Measurements from ENCODE around the gene CFAP46.
"Not testable (repeated sequence)": the region's sequence is repeated elsewhere in the genome, so short reads cannot be mapped to it uniquely, and the experiment has no call there.

Gene CFAP46

DNA sequence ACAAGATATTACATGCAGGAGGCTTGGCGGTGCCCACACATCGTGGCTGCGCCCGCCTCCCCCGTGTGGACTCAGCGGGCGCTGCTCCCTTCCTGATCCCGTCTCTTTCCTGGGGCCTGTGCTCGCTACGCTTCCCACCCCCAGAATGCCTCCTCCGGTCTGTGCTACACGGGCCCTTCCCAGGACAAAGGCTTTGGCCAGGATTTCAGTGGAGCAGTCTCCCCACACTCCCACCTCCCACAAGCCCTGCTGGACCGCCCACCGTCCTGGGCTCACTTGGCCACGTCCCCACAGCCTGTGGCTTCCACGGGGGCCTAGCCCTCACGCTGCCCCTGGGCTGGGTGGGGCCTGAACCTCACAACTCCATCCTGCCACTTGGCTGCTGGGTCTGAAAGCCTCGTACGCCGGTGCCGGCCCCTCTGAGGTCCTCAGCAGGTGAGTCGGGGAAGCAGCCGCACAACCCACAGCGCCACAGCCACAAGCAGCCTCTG lies 17.3 kb downstream of the CFAP46 start:
- TF ChIP-seq SNAI2 (CRISPR knock-in tag; IDR thresholded peaks at IDR 0.05), result no peak
- no peak for TF ChIP-seq OSR1 (CRISPR knock-in tag; IDR thresholded peaks at IDR 0.05)
- TF ChIP-seq PPARA (CRISPR knock-in tag; IDR thresholded peaks at IDR 0.05; ENCODE audit: borderline replicate concordance), result no peak
- TF ChIP-seq ISL1 (CRISPR knock-in tag; IDR thresholded peaks at IDR 0.05), result no peak
- TF ChIP-seq ZNF565 (CRISPR knock-in tag; conservative IDR thresholded peaks at IDR 0.05; ENCODE audit: low read depth), result no peak
- TF ChIP-seq CSDC2 (CRISPR knock-in tag; IDR thresholded peaks at IDR 0.05), result no peak
- no peak for TF ChIP-seq RARB (CRISPR knock-in tag; IDR thresholded peaks at IDR 0.05)
- no peak for TF ChIP-seq GLIS3 (CRISPR knock-in tag; IDR thresholded peaks at IDR 0.05)
- TF ChIP-seq ZFP3 (CRISPR knock-in tag; IDR thresholded peaks at IDR 0.05), result no peak
- TF ChIP-seq ESRRG (CRISPR knock-in tag; IDR thresholded peaks at IDR 0.05), result no peak
- TF ChIP-seq POU6F1 (CRISPR knock-in tag; IDR thresholded peaks at IDR 0.05; ENCODE audit: borderline replicate concordance, low read depth), result no peak
- no peak for TF ChIP-seq CREB5 (CRISPR knock-in tag; IDR thresholded peaks at IDR 0.05; ENCODE audit: low read depth)
- TF ChIP-seq ZNF70 (CRISPR knock-in tag; IDR thresholded peaks at IDR 0.05), result no peak
- no peak for ATAC-seq

DNA sequence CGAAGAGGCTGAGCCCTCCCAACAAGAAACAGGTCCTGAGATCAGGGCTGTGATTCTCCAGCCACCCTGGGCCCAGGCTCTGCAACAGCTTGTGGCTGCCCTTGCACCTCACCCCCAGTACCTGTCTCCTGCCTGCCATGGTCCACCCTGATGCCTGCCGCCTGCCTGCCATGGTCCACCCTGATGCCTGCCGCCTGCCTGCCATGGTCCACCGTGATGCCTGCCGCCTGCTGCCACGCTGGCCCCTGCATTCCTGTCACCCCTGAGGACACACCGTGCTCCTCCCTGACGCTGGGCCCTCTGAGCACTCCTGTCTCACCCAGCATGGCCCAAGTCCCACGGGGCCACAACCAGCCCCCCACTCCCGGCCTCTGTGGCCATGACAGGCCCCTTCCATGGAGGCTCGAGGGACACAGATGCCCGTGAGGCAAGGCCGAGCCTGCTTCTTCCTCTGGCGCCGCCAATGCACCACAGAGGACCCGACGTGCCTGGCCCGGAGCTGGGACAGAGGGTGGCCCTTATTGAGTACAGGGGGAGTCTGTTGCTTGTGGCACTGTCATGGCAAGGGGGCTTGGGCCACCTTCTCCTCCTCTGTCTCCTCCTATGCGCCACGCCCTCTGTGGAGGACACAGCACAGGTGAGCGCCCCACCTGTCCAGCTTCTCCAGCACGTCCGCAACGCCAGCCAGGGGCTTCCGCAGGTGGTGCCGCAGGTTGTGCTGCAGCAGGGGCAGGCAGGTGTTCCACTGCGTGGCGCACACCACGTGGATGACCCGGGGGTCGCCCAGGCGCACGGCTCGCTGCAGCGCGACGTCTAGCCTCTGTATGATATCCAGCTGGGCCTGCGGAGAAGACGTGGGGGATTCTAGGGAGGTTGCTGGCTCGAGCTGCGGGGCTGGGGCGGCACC lies 18.1 kb downstream of the CFAP46 start:
- TF ChIP-seq ZC3H10 (CRISPR knock-in tag; IDR thresholded peaks at IDR 0.05), result no peak
- no peak for TF ChIP-seq ZNF70 (CRISPR knock-in tag; IDR thresholded peaks at IDR 0.05)
- no peak for TF ChIP-seq OSR1 (CRISPR knock-in tag; IDR thresholded peaks at IDR 0.05)
- TF ChIP-seq PATZ1 (CRISPR knock-in tag; IDR thresholded peaks at IDR 0.05; ENCODE audit: borderline replicate concordance), result no peak
- TF ChIP-seq, protein P1, sequence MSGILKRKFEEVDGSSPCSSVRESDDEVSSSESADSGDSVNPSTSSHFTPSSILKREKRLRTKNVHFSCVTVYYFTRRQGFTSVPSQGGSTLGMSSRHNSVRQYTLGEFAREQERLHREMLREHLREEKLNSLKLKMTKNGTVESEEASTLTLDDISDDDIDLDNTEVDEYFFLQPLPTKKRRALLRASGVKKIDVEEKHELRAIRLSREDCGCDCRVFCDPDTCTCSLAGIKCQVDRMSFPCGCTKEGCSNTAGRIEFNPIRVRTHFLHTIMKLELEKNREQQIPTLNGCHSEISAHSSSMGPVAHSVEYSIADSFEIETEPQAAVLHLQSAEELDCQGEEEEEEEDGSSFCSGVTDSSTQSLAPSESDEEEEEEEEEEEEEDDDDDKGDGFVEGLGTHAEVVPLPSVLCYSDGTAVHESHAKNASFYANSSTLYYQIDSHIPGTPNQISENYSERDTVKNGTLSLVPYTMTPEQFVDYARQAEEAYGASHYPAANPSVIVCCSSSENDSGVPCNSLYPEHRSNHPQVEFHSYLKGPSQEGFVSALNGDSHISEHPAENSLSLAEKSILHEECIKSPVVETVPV (CRISPR knock-in tag; IDR thresholded peaks at IDR 0.05), result no peak
- no peak for TF ChIP-seq TCF4 (CRISPR knock-in tag; IDR thresholded peaks at IDR 0.05; ENCODE audit: borderline replicate concordance)
- no peak for TF ChIP-seq ZFP30 (CRISPR knock-in tag; IDR thresholded peaks at IDR 0.05)
- no peak for TF ChIP-seq ZNF8 (CRISPR knock-in tag; IDR thresholded peaks at IDR 0.05)

GRCh38 chr10:132923384-132923783 lies 19.0 kb downstream of the CFAP46 start:
- ATAC-seq, result not testable (repeated sequence)

More for the DNA sequence above, 18.1 kb downstream of the CFAP46 start:
- no peak for ATAC-seq

DNA sequence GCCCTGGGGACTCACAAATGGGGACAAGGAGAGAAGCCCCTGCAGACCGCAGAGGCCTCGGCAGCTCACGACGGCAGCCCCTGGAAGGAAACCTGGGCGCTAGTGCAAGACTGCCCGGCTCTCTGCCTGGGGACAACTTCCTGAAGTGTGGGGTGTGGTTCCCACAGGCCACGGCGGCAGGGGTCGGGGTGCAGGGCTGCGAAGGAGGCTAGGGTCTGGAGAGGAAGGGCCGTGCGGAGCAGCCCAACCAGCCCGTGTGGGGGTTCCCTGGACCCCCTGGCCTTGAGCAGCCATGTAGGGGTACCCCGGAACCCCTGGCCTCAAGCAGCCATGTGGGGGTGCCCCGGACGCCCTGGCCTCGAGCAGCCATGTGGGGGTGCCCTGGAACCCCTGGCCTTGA lies 19.5 kb downstream of the CFAP46 start:
- no peak for ATAC-seq
- TF ChIP-seq ZNF8 (CRISPR knock-in tag; IDR thresholded peaks at IDR 0.05) (no peak), OSR1 (CRISPR knock-in tag; IDR thresholded peaks at IDR 0.05) (no peak), ZNF70 (CRISPR knock-in tag; IDR thresholded peaks at IDR 0.05) (no peak), GLIS3 (CRISPR knock-in tag; IDR thresholded peaks at IDR 0.05) (no peak), ESRRG (CRISPR knock-in tag; IDR thresholded peaks at IDR 0.05) (no peak), ZNF565 (CRISPR knock-in tag; conservative IDR thresholded peaks at IDR 0.05; ENCODE audit: low read depth) (no peak)

All from SK-N-SH treated with all-trans-retinoic acid at 6 μM for 48 hours (cell line).